A172 (cell line): ENCODE results near the gene XPNPEP1. TPM values are rescaled to one million over a fixed set of nuclear protein-coding genes. Genes with fewer than 3 reads are reported as not detected.

ENCODE experiments used
- total RNA-seq: library from RNA; depleted of rRNA; stranded (reverse); fragments of >200 nt; shearing (Covaris generic); gene quantifications from 2 replicates; pipeline ENCODE4 v1.2.3, GENCODE V29; 2014; rRNA removed

Gene XPNPEP1
- total RNA-seq, 1 experiment from 2014 or later = 75.4 TPM

Other genes with a start within 250 kb of the XPNPEP1 start
- 44.9 and 63.3 TPM in 2 replicates for gene ADD3, start 84.5 kb upstream of the XPNPEP1 start, total RNA-seq